ENCODE results near the gene GRPEL1.

- TF ChIP-seq CTCF (IDR thresholded peaks at IDR 0.05) (no peak), POLR2AphosphoS5 (IDR thresholded peaks at IDR 0.05; ENCODE audit: low read depth, low read length) (no peak), MAX (IDR thresholded peaks at IDR 0.05; ENCODE audit: low read depth) (no peak), RAD21 (IDR thresholded peaks at IDR 0.05; ENCODE audit: low read length) (no peak), CHD2 (IDR thresholded peaks at IDR 0.05; ENCODE audit: low read length, partially characterized antibody) (no peak), RXRA (IDR thresholded peaks at IDR 0.05; ENCODE audit: borderline replicate concordance, low read depth) (no peak), SMC3 (IDR thresholded peaks at IDR 0.05; ENCODE audit: low read depth, low read length) (no peak), EP300 (IDR thresholded peaks at IDR 0.05; ENCODE audit: borderline replicate concordance in 1 of 2, low read depth in 1 of 2, low read length in 1 of 2) (no peak), FOXM1 (IDR thresholded peaks at IDR 0.05; ENCODE audit: low read depth) (no peak), TAF1 (IDR thresholded peaks at IDR 0.05; ENCODE audit: borderline replicate concordance, low read depth, low read length) (no peak), ZBTB33 (IDR thresholded peaks at IDR 0.05; ENCODE audit: borderline replicate concordance, low read depth) (no peak), FOXJ3 (CRISPR knock-in tag; IDR thresholded peaks at IDR 0.05) (no peak)
- TF ChIP-seq, protein P1, sequence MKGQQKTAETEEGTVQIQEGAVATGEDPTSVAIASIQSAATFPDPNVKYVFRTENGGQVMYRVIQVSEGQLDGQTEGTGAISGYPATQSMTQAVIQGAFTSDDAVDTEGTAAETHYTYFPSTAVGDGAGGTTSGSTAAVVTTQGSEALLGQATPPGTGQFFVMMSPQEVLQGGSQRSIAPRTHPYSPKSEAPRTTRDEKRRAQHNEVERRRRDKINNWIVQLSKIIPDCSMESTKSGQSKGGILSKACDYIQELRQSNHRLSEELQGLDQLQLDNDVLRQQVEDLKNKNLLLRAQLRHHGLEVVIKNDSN (IDR thresholded peaks at IDR 0.05; ENCODE audit: borderline replicate concordance, low read depth): no peak
- TF ChIP-seq, protein P2, sequence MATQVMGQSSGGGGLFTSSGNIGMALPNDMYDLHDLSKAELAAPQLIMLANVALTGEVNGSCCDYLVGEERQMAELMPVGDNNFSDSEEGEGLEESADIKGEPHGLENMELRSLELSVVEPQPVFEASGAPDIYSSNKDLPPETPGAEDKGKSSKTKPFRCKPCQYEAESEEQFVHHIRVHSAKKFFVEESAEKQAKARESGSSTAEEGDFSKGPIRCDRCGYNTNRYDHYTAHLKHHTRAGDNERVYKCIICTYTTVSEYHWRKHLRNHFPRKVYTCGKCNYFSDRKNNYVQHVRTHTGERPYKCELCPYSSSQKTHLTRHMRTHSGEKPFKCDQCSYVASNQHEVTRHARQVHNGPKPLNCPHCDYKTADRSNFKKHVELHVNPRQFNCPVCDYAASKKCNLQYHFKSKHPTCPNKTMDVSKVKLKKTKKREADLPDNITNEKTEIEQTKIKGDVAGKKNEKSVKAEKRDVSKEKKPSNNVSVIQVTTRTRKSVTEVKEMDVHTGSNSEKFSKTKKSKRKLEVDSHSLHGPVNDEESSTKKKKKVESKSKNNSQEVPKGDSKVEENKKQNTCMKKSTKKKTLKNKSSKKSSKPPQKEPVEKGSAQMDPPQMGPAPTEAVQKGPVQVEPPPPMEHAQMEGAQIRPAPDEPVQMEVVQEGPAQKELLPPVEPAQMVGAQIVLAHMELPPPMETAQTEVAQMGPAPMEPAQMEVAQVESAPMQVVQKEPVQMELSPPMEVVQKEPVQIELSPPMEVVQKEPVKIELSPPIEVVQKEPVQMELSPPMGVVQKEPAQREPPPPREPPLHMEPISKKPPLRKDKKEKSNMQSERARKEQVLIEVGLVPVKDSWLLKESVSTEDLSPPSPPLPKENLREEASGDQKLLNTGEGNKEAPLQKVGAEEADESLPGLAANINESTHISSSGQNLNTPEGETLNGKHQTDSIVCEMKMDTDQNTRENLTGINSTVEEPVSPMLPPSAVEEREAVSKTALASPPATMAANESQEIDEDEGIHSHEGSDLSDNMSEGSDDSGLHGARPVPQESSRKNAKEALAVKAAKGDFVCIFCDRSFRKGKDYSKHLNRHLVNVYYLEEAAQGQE (IDR thresholded peaks at IDR 0.05; ENCODE audit: low read depth, low read length): no peak
Measured at GRCh38 chr4:7029212-7029611, 38.7 kb downstream of the GRPEL1 start.

Measured in SK-N-SH (cell line).